NOMO-1 (cell line): ENCODE results near the gene CCDC88A.
"Not testable (repeated sequence)": the region's sequence is repeated elsewhere in the genome, so short reads cannot be mapped to it uniquely, and the experiment has no call there.

Experiments
- DNase-seq, 2 experiments: peaks; one replicate each; lab custom pipeline; 2025; ENCODE audit not compliant: unreplicated experiment in 2 of 2; lab: John Stamatoyannopoulos, UW

CCDC88A gene

DNA sequence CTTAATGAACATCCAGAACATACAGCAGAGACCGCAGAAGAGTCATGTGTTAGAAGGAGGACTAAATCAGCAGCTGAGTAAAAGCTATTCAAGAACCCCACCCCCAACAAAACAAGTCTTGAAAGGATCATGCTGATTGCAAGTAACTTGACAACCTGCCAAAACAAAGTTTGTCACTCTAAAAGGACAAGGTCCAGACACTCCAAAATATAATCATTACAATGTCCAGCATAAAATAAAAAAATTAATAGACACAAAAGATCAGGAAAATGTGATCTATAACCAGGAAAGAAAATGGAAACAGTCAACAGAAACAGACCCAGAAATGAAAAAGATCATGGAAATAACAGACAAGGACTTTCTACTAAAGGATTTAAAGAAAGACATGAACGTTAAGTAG lies 28.5 kb downstream of the CCDC88A start:
- no peak for DNase-seq

DNA sequence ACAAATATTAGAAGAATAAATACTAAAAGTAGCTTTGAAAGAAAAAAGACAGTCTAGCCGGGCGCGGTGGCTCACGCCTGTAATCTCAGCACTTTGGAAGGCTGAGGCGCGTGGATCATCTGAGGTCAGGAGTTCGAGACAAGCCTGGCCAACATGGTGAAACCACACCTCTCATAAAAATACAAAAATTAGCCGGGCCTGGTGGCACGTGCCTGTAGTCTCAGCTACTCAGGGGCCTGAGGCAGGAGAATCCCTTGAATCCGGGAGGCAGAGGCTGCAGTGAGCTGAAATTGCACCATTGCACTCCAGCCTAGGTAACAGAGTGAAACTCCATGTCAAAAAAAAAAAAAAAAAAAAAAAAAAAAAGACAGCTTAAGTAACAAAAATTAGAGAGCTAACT lies 34.1 kb downstream of the CCDC88A start:
- not testable (repeated sequence) for DNase-seq

GRCh38 chr2:55384786-55385185 lies 34.9 kb downstream of the CCDC88A start:
- DNase-seq = no peak

GRCh38 chr2:55371376-55371775 lies 48.3 kb downstream of the CCDC88A start:
- DNase-seq = no peak

DNA sequence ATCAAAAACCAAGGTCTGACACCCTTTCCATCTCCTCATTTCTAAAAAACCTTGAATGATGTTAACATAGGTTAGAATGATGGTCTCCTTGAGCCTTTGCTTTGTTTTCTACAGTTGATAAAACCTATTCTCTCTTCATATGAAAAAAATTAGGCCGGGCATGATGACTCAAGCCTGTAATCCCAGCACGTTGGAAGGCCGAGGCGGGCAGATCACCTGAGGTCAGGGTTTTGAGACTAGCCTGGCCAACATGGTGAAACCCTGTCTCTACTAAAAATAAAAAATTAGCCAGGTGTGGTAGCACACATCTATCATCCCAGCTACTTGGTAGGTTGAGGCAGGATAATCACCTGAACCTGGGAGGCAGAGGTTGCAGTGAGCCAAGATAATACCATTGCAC lies 49.4 kb downstream of the CCDC88A start:
- DNase-seq = no peak

DNA sequence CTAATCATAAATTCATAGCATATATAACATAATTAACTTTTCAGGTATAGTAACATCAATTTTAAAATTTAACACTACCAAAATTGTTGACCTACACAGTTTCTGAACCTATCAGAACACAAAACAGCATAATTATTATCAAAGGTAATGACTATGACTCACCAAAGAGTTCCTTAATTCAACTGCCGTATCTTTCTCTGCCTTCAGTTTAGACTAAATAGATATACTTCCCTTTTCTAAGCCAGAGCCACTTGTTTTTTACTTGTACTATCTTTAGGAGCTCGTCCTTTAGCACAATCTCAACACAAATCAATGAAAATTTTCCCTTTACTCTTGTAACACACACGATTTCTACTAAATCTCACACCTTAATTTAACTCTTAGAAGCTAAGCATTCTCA lies 54.4 kb downstream of the CCDC88A start:
- peak; percentile 57 to 93 for DNase-seq

DNA sequence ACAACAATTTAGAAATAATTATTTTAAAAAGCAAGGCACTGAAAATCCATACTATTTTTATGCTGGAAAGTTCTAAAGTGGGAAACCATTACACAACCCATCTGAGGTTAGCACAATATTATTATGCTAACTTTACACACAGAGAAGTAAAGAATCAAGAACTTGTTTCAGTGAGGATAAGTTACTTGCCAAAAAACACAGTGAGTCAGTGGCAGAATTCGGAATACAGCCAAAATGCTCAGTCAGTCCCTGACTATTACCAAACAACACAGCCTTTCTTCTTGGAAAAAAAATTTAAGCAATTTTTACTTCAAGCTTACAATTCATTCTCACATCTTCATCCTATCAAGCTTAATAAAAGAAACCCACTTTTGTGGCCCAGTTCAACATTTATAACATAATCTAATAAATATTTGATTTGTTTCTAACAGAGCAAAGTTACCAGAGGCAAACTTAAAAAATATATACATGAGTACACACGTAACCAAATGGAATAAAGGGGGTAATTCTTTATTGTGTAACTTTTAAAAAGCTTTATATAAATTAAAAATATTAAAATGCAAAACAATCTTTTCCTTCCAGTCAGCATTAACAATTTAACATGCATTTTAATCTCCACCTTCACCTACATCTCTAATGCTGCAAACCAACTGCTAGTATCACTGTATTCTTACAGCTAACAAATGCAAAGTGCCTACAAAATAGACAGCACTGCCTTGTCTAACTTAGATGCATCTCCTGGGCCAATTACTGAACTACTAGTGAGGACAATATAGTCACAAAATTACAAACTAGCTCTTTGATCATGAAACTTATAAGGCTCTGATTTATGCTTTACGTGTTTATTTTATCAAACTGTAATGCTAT lies 55.2 kb downstream of the CCDC88A start:
- DNase-seq = peak; percentile 31 to 46

DNA sequence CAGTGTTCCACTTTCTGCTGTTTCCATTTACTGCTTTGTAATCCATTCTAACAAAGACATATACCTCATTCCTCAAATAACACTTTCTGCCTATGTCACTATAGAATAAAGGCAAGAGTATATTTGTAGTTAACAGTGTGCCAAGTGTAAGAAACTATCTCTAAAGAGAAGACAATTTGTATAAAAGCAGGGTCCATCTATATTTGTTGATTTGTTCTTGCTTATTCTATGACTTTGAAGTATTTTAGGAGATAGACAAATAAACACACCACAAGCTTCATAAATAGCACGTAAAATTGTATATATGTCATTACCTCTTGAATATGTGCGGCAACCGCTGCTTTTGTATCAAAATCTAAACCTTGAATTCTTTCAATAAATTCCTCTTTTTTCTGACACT lies 56.0 kb downstream of the CCDC88A start:
- no peak for DNase-seq

DNA sequence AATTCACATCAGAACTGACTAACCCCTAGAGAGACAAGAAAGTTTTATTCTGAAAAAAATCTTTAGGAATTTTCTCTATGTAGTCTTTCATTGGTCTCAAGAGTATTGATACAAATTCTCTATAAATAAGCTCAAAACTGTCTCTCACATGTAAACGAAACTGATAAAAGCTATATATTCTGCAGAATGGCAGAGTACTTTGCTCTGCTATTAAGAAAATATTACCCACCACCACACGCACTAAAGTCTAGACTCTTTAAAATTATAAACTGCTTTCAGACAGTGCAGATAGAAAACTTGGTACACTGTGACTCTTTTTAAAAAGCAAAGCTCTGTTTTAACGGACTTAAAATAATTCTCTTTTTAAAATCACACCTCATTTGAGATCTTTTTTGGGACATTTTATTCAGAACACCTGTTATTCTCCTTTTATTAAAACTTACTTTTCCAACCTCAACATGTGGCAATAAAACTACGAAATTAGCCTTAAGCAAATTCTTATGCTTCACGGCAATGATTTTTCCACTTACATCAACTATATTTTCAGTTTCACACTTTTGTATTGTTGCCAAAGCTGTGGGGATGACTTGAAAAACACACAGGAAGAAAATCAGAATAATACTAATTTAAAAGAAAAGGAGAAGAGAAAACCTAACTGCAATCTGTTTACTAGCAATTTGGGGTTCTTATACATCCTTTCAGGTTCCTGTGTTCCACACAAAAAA lies 58.0 kb downstream of the CCDC88A start:
- DNase-seq = no peak

- no peak for DNase-seq
Measured at GRCh38 chr2:55358451-55358850, 61.2 kb downstream of the CCDC88A start.

GRCh38 chr2:55357927-55358326 lies 61.7 kb downstream of the CCDC88A start:
- no peak for DNase-seq

DNA sequence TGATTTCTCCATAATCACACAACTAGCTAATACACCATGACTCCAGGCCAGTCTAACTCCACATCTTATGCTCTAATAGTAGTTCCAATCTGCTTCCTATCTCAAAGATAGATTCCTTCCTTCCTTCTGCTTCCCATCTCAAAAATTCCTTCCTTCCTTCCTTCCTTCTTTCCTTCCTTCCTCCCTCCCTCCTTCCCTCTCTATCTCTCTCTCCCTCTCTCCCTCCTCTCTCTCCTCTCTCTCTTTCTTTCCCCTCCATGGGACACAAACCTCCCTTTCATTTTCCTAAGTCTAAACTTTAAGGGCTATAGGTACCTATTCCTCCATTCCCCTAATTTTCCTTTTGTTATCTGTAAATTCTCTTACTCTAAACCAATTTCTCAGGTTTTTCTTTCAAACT lies 62.5 kb downstream of the CCDC88A start:
- no peak for DNase-seq

GRCh38 chr2:55356136-55356535 lies 63.5 kb downstream of the CCDC88A start:
- DNase-seq = not testable (repeated sequence)

DNA sequence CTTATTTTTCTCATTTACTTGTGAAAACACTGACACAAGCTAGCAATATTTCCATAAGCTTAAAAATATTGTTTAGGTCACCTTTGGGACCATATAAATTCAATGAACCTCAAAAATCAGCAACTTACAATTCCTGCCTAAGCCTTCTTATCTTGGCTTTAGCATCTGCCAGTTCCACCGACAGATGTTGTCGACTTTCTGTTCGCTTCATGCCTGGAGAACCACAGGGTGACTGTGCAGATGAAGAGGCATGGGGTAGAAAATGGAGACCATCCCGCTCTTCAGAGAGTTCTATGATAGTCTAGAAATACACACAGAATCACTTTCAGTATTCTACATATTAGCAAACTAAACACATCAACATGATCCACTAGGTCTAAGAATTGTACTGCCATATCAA lies 64.2 kb downstream of the CCDC88A start:
- no peak for DNase-seq

- DNase-seq = no peak
Measured at GRCh38 chr2:55351672-55352071, 68.0 kb downstream of the CCDC88A start.

- no peak for DNase-seq
Measured at GRCh38 chr2:55345064-55345463, 74.6 kb downstream of the CCDC88A start.

- DNase-seq = no peak
Measured at GRCh38 chr2:55338268-55338667, 81.4 kb downstream of the CCDC88A start.

DNA sequence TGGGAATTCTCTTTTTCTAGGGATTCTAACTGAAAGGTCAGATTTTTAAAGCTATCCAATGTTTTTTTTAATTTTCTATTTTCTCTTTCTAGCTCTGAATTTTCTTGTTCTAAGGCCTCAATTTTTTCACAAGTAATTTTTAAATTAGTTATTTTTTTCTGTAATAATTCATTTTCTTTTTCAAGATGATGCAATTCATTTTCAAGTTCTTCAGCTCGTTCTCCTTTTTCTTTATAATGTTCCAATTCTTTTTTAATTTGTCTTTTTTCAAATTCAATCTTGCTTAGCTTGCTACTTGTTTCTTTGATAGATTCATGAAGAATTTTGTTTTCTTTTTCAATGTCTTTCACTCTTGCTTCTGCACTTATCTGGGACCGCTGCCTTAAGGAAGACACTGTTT lies 84.9 kb downstream of the CCDC88A start:
- no peak for DNase-seq

DNA sequence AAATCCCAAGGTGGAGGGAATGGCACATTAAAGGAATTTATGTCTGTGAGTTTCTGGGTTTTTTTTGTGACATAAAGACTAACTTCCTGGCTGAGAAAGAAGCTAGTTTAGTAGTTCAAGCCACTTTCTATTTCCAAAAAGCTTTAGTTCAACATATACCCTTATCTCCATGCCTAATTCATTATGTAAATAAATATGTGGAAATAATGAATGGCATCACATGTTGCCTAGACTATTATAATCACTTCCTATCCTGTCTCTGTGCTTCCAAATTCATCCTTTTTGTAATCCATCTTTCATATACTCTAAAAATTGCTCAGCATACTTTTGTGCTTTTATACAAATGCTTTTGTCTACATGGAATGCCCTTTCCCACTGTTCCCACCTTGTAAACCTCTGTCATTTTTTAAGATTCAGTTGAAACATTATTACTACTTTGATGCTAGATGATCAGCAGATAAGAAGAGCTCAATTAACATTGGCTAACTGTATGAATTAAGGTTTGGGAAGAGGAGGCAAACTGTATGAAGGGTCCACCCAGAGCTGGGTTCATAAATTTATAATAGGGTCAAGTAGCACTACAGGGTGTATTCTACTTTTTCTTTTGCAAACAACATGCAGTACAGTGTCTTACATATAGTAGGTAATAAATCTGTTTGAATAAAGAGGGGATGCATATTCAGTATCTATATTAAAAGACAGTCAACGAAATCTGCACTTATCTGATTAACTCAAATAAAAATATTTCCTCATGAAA lies 88.9 kb downstream of the CCDC88A start:
- no peak for DNase-seq

DNA sequence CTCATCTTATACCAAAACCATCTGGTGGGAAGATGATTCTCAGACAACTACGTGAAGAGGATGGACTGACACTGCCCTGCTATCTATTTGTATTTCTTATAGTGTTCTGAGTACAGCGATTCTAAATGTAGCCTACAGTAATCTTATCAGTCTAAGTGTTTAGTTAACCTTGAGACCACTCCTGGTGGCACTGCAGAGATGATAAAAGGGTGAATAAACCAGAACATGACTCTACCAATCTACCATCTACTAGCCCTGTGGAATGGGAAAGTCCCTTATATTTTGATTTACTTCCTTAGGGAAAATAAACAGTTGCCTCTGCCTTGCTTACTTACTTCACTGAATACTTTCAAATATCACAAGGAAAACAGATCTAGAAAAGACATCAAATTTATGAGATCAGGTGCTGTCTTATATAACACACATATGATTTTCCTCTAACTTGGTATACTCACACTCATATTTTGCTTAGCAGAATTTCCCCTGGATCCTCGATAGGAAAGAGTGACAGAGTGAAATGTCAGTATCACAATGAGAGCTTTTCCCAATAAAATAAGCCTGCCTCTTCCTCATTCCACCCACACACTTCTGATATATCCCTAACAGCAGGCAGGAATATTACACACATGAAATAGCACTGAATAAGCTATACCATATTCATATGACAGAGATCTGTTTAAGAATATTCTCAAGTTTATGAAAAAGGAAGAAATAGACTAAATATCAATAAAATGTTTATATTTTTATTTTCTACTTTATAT lies 92.0 kb downstream of the CCDC88A start:
- no peak for DNase-seq

DNA sequence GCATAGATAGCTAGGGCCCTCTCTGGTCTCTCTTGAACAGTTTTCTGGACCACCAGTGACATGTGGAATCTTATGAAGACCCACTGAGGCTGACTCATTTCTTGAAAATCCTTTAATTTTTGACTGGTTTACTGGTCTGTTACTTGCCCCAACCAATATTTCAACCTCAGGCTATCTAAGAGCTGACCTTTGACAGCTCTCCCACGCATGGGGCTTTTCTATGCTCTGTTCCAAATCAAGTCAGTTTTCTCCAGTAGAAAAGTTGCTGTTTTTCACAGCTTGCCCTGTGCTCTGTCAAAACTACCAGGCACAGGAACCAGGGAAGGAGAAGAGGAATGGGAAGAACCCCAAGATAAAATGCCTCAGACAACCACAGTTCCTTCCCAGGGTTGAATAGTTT lies 104.7 kb downstream of the CCDC88A start:
- DNase-seq = no peak
